HCT116 (cell line): ENCODE results near the gene MYLK2. TPM values are rescaled to one million over a fixed set of nuclear protein-coding genes. Genes with fewer than 3 reads are reported as not detected.

Source experiments
- ATAC-seq: fragments of 200-7000 bp; cut with Tn5 transposase; 2 replicates; pipeline ENCODE4 v1.9.1; 2020; ENCODE audit warnings: mild to moderate bottlenecking, moderate library complexity
- BruUV-seq: library from RNA; stranded (reverse); fragments of 400-500 nt; replicated peaks from 2 replicates; lab custom pipeline; 2021; lab: Mats Ljungman, UMichigan
- CTCF ChIA-PET: fragments of 300-600 bp; sonication (Branson Sonifier 250); formaldehyde crosslinking; loops from one replicate; lab custom pipeline; 2021; ENCODE audit warnings: antibody characterized with exemption; lab: Charles Lee
- POLR2A ChIA-PET: fragments of 300-600, 350-600 bp; sonication (Branson Sonifier 250); formaldehyde crosslinking; loops from one replicate; lab custom pipeline; 2021; ENCODE audit warnings: antibody characterized with exemption; lab: Charles Lee
- RAD21 ChIA-PET, 2 experiments: fragments of 300-600 bp; sonication (Branson Sonifier 250); formaldehyde crosslinking; loops; one replicate each; lab custom pipeline; 2023; ENCODE audit warnings: low total read pairs in 2 of 2; ENCODE audit not compliant: uncharacterized antibody in 2 of 2, unreplicated experiment in 2 of 2, low non-redundant PET in 1 of 2; lab: Charles Lee
- DNase-seq: peaks from one replicate; pipeline ENCODE4 v3.0.0-alpha.2; 2010; ENCODE audit warnings: low read depth, low spot score
- H2AFZ ChIP-seq: fragments of 200-600 bp; shearing (Covaris generic), sonication (generic); 2 replicates; pipeline ENCODE4 v1.6.1; 2017; ENCODE audit warnings: low read depth, mixed run types, mixed read lengths, antibody characterized with exemption, low read length; ENCODE audit not compliant: poor library complexity, severe bottlenecking
- H3K27ac ChIP-seq: 2 replicates; pipeline ENCODE4 v1.5.1; 2012; ENCODE audit warnings: low read depth, low read length
- H3K27me3 ChIP-seq: fragments of 200-600 bp; sonication (generic); 2 replicates; pipeline ENCODE4 v1.6.1; 2016; ENCODE audit warnings: mixed run types, low read length, mixed read lengths; ENCODE audit not compliant: insufficient read depth
- H3K36me3 ChIP-seq, 2 experiments: fragments of 200-500 bp in 1 of 2; fragments of 200-600 bp in 1 of 2; sonication (Bioruptor generic) in 1 of 2; sonication (generic) in 1 of 2; 2 replicates each; pipeline versions ENCODE4 v1.5.1 to v1.6.1; 2014 to 2016; ENCODE audit warnings: low read length in 2 of 2, inconsistent platforms in 1 of 2, mixed read lengths in 1 of 2, mixed run types in 1 of 2; ENCODE audit not compliant: insufficient read depth in 2 of 2, control insufficient read depth in 1 of 2
- H3K4me1 ChIP-seq, 2 experiments: fragments of 200-600 bp in 1 of 2; sonication (generic) in 1 of 2; 2 replicates each; pipeline versions ENCODE4 v1.5.1 to v1.6.1; 2012 to 2017; ENCODE audit warnings: low read length in 2 of 2, inconsistent platforms in 1 of 2, mild to moderate bottlenecking in 1 of 2, mixed read lengths in 1 of 2, mixed run types in 1 of 2, moderate library complexity in 1 of 2; ENCODE audit not compliant: insufficient read depth in 2 of 2, control insufficient read depth in 1 of 2
- H3K4me2 ChIP-seq: fragments of 200-600 bp; sonication (generic); 2 replicates; pipeline ENCODE4 v1.6.1; 2017; ENCODE audit warnings: mixed run types, low read length, mixed read lengths
- H3K4me3 ChIP-seq, 2 experiments: fragments of 200-600 bp in 1 of 2; sonication (generic) in 1 of 2; replicated peaks in 1 of 2; 2 replicates each; pipeline ENCODE4 v1.5.1; 2011 to 2016; ENCODE audit warnings: low read length in 2 of 2, control low read depth in 1 of 2, low read depth in 1 of 2, mild to moderate bottlenecking in 1 of 2, mixed read lengths in 1 of 2, mixed run types in 1 of 2
- H3K79me2 ChIP-seq: fragments of 200-600 bp; sonication (generic); 2 replicates; pipeline ENCODE4 v1.6.1; 2017; ENCODE audit warnings: mild to moderate bottlenecking, mixed run types, low read length, moderate library complexity, mixed read lengths; ENCODE audit not compliant: insufficient read depth
- H3K9ac ChIP-seq: fragments of 200-600 bp; sonication (generic); 2 replicates; pipeline ENCODE4 v1.6.1; 2016; ENCODE audit warnings: low read length, mixed read lengths
- H3K9me2 ChIP-seq: fragments of 200-600 bp; sonication (generic), shearing (Covaris generic); 2 replicates; pipeline ENCODE4 v1.6.1; 2017; ENCODE audit warnings: mixed run types, mild to moderate bottlenecking, moderate library complexity; ENCODE audit not compliant: insufficient read depth
- H3K9me3 ChIP-seq, 2 experiments: fragments of 200-500 bp in 1 of 2; fragments of 200-600 bp in 1 of 2; sonication (Bioruptor generic) in 1 of 2; sonication (generic) in 1 of 2; 2 replicates each; pipeline ENCODE4 v1.6.1; 2014 to 2017; ENCODE audit warnings: low read length in 2 of 2, mixed read lengths in 2 of 2, inconsistent platforms in 1 of 2, low read depth in 1 of 2, mild to moderate bottlenecking in 1 of 2, mixed run types in 1 of 2, moderate library complexity in 1 of 2; ENCODE audit not compliant: control insufficient read depth in 1 of 2, insufficient read depth in 1 of 2
- H4K20me1 ChIP-seq: fragments of 200-600 bp; sonication (generic), shearing (Covaris generic); 2 replicates; pipeline ENCODE4 v1.6.1; 2017; ENCODE audit warnings: mixed run types, mild to moderate bottlenecking, moderate library complexity; ENCODE audit not compliant: insufficient read depth
- EGR1 ChIP-seq: IDR thresholded peaks from 2 replicates; pipeline ENCODE4 v1.6.1; 2012; ENCODE audit warnings: low read depth
- ELF1 ChIP-seq: IDR thresholded peaks from 2 replicates; pipeline ENCODE4 v1.6.1; 2012; ENCODE audit warnings: low read depth, borderline replicate concordance
- EZH2 ChIP-seq: fragments of 200-600 bp; sonication (generic); IDR thresholded peaks from 2 replicates; pipeline ENCODE4 v1.6.1; 2017; ENCODE audit warnings: antibody characterized with exemption, mixed run types
- EZH2phosphoT487 ChIP-seq: fragments of 200-600 bp; IDR thresholded peaks from 2 replicates; pipeline ENCODE4 v1.6.1; 2018; ENCODE audit warnings: antibody characterized with exemption, borderline replicate concordance
- FOSL1 ChIP-seq: IDR thresholded peaks from 2 replicates; pipeline ENCODE4 v1.6.1; 2012; ENCODE audit warnings: low read depth
- MAX ChIP-seq: IDR thresholded peaks from 2 replicates; pipeline ENCODE4 v1.6.1; 2012
- POLR2AphosphoS5 ChIP-seq: IDR thresholded peaks from 2 replicates; pipeline ENCODE4 v1.6.1; 2011; ENCODE audit warnings: mild to moderate bottlenecking, low read depth, low read length, moderate library complexity
- RAD21 ChIP-seq: IDR thresholded peaks from 2 replicates; pipeline ENCODE4 v1.6.1; 2012; ENCODE audit warnings: low read depth, mild to moderate bottlenecking
- SIN3A ChIP-seq: IDR thresholded peaks from 2 replicates; pipeline ENCODE4 v1.6.1; 2012; ENCODE audit warnings: low read depth
- SP1 ChIP-seq: IDR thresholded peaks from 2 replicates; pipeline ENCODE4 v1.6.1; 2012; ENCODE audit warnings: low read depth
- SRF ChIP-seq: IDR thresholded peaks from 2 replicates; pipeline ENCODE4 v1.6.1; 2012; ENCODE audit warnings: low read depth
- YY1 ChIP-seq: IDR thresholded peaks from 2 replicates; pipeline ENCODE4 v1.6.1; 2011; ENCODE audit warnings: low read length, low read depth, moderate library complexity, mild to moderate bottlenecking; ENCODE audit not compliant: insufficient replicate concordance; ENCODE audit errors: extremely low read depth
- ZFX ChIP-seq: fragments of 450-650 bp; IDR thresholded peaks from 2 replicates; pipeline ENCODE4 v1.6.1; 2017
- ZNF274 ChIP-seq: fragments of 200-500 bp; sonication (Bioruptor generic); IDR thresholded peaks from 2 replicates; pipeline ENCODE4 v1.6.1; 2014; ENCODE audit warnings: mild to moderate bottlenecking, low read depth, low read length, inconsistent platforms
- intact Hi-C: fragments of 100-400 bp; cut with micrococcal nuclease; formaldehyde crosslinking; loops from 2 replicates; pipeline ENCODE4 v1.10.0; 2022
- total RNA-seq: library from RNA; stranded (reverse); gene quantifications from one replicate; pipeline ENCODE4 v1.2.1, GENCODE V29; 2021; ENCODE audit not compliant: unreplicated experiment
- TF ChIP-seq, protein P1 (sequence below): IDR thresholded peaks from 2 replicates; pipeline ENCODE4 v1.6.1; 2011; ENCODE audit warnings: mild to moderate bottlenecking, low read length, moderate library complexity; ENCODE audit not compliant: insufficient replicate concordance; ENCODE audit errors: extremely low read depth
- TF ChIP-seq, protein P2 (sequence below), 3 experiments: fragments of 200-600 bp in 1 of 3; sonication (generic) in 1 of 3; IDR thresholded peaks in 2 of 3; conservative IDR thresholded peaks in 1 of 3; 2 replicates each; pipeline ENCODE4 v1.5.1; 2012 to 2017; ENCODE audit warnings: low read depth in 2 of 3, low read length in 2 of 3, antibody characterized with exemption in 1 of 3, borderline replicate concordance in 1 of 3, control low read depth in 1 of 3, mild to moderate bottlenecking in 1 of 3, mixed read lengths in 1 of 3, mixed run types in 1 of 3, moderate library complexity in 1 of 3; ENCODE audit not compliant: insufficient read depth in 1 of 3

Gene MYLK2
- total RNA-seq, 1 experiment from 2014 or later: 0.34 TPM

DNA sequence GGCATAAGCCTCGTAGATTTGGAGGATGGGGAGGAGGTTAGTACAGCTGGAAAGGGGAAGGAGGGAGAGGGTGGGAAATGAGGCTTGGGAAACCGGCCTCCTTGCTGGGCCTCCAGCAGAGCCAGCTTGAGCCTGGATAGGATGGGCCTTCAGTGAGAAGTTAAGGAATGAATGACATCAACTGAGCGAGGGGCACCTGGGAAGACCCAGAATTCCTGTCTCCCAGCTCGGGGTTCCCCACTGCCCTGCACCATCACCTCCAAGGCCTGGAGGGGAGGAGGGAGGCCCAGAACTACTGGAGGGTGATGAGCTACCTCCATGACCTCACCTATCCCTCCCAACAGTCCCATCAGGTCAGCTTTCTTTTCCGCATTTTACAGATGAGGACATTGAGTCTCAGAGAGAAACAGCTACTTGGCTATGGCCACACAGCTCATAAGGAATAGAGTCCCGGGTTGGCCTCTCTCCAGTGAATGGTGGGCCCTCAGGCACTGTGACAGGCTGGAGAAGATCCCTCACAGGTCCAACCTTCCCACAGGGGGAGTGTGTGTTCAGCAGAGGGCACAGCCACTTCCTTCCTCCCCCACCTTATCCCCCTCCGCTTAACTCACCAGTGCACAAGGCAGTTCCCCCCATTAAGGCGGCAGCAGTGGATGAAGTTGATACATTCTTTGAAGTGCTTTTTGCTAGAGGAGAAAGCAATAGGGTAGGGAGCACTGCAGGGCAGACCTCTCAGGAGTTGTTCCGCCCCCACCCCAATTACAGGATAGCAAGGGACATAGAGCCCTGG lies 44.3 kb downstream of the MYLK2 start (continued):
- no peak for TF ChIP-seq ELF1
- TF ChIP-seq, all 23 proteins: peak for 0

DNA sequence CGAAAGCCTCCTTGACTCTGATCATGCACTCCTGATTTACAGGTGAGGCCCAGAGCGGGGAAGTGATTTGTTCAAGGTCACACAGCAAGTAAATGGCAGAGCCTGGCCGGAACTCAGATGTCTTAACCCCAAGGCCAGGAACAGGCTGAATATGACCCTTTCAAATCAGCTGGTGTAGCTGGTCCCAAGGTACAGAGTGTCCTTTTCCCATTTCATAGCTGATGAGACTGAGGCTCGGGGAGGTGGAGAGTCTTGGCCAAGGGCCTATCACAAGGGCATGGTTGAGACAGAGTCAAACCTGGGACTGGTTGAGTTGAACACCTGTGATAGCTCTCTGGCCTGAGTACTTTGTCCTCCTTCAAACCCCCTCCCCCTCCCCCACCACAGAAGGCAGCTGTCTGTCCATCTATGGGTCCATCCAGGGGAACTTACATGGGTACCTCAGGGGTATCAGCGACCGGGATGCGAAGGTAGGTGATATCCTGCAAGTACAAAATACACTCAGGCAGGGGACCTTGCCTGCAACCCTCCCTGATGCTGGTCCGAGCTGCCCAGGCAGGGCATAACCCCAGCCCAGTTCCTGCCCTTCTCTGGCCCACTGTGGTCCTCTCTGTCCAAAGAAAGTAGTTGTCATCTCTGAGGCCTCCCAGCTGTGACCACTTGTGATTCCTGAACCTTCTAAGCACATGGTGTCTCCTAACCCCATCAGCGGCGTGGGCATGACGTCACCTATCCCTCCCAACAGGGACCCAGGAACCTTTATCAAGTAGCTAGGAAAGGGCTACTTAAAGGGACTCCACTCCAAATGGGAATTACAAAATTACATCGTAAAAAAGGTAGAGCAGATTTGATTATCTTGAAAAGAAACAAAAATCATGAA lies 45.6 kb downstream of the MYLK2 start:
- CTCF ChIA-PET: no interaction called here
- Histone ChIP-seq H3K27ac (no peak overlapping the region), H4K20me1 (no peaks in the 10 kb centered on the region), H3K27me3 (no peaks in the 10 kb centered on the region), H3K4me3 (no peak overlapping the region), H3K79me2 (no peaks in the 10 kb centered on the region), H2AFZ (no peak overlapping the region), H3K9ac (no peak overlapping the region), H3K4me1 (peaks cover 15 to 20% of the 10 kb centered on the region in 2 experiments; a peak in 3 of 4 replicates)
- intact Hi-C loops: no loop called here
- ATAC-seq: no peak
- TF ChIP-seq EZH2: no peak
- no peak for TF ChIP-seq MAX
- TF ChIP-seq, protein P1, sequence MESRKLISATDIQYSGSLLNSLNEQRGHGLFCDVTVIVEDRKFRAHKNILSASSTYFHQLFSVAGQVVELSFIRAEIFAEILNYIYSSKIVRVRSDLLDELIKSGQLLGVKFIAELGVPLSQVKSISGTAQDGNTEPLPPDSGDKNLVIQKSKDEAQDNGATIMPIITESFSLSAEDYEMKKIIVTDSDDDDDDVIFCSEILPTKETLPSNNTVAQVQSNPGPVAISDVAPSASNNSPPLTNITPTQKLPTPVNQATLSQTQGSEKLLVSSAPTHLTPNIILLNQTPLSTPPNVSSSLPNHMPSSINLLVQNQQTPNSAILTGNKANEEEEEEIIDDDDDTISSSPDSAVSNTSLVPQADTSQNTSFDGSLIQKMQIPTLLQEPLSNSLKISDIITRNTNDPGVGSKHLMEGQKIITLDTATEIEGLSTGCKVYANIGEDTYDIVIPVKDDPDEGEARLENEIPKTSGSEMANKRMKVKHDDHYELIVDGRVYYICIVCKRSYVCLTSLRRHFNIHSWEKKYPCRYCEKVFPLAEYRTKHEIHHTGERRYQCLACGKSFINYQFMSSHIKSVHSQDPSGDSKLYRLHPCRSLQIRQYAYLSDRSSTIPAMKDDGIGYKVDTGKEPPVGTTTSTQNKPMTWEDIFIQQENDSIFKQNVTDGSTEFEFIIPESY: no peak
- TF ChIP-seq SP1: no peak
- TF ChIP-seq, protein P2, sequence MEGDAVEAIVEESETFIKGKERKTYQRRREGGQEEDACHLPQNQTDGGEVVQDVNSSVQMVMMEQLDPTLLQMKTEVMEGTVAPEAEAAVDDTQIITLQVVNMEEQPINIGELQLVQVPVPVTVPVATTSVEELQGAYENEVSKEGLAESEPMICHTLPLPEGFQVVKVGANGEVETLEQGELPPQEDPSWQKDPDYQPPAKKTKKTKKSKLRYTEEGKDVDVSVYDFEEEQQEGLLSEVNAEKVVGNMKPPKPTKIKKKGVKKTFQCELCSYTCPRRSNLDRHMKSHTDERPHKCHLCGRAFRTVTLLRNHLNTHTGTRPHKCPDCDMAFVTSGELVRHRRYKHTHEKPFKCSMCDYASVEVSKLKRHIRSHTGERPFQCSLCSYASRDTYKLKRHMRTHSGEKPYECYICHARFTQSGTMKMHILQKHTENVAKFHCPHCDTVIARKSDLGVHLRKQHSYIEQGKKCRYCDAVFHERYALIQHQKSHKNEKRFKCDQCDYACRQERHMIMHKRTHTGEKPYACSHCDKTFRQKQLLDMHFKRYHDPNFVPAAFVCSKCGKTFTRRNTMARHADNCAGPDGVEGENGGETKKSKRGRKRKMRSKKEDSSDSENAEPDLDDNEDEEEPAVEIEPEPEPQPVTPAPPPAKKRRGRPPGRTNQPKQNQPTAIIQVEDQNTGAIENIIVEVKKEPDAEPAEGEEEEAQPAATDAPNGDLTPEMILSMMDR (IDR thresholded peaks at IDR 0.05 in 2 of 3, conservative IDR thresholded peaks at IDR 0.05 in 1 of 3; ENCODE audit: borderline replicate concordance in 1 of 3, insufficient read depth in 1 of 3, low read depth in 2 of 3, low read length in 2 of 3): no peak
- TF ChIP-seq YY1: no peak
- no peak for TF ChIP-seq ELF1
- TF ChIP-seq ZNF274: no peak
- no peak for TF ChIP-seq ZFX
- no peak for TF ChIP-seq RAD21
- no peak for TF ChIP-seq EGR1
- TF ChIP-seq POLR2AphosphoS5: no peak
- no peak for TF ChIP-seq FOSL1
- no peak for TF ChIP-seq EZH2phosphoT487
- no peak for TF ChIP-seq SIN3A
- TF ChIP-seq SRF: no peak
- TF ChIP-seq, all 23 proteins: peak for 0
- Histone ChIP-seq H3K9me3 (no peaks in the 10 kb centered on the region), H3K4me2 (no peak overlapping the region), H3K36me3 (no peaks in the 10 kb centered on the region), H3K9me2 (no peaks in the 10 kb centered on the region)
- POLR2A ChIA-PET: no interaction called here
- RAD21 ChIA-PET: no interaction called here
- BruUV-seq: no TSS peak
- DNase-seq: no peak
